ENCODE results near the gene SLC66A2.

Gene SLC66A2

GRCh38 chr18:79919089-79919488 lies 32.4 kb downstream of the SLC66A2 start:
- DNase-seq (ENCODE audit: low read depth) = no peak

GRCh38 chr18:79918615-79919011 lies 32.8 kb downstream of the SLC66A2 start:
- DNase-seq (ENCODE audit: low read depth) = no peak

GRCh38 chr18:79917853-79918614 lies 33.4 kb downstream of the SLC66A2 start:
- no peak for DNase-seq (ENCODE audit: low read depth)

- DNase-seq (ENCODE audit: low read depth) = no peak
Observed at GRCh38 chr18:79917169-79917852, 34.1 kb downstream of the SLC66A2 start.

- no peak for DNase-seq (ENCODE audit: low read depth)
Observed at GRCh38 chr18:79916546-79917168, 34.8 kb downstream of the SLC66A2 start.

GRCh38 chr18:79916128-79916494 lies 35.3 kb downstream of the SLC66A2 start:
- no peak for DNase-seq (ENCODE audit: low read depth)

GRCh38 chr18:79915161-79916127 lies 36.0 kb downstream of the SLC66A2 start:
- no peak for DNase-seq (ENCODE audit: low read depth)

- DNase-seq (ENCODE audit: low read depth) = no peak
Observed at GRCh38 chr18:79914614-79915160, 36.8 kb downstream of the SLC66A2 start.

GRCh38 chr18:79912994-79913831 lies 38.2 kb downstream of the SLC66A2 start:
- DNase-seq (ENCODE audit: low read depth) = no peak

GRCh38 chr18:79912409-79912991 lies 39.0 kb downstream of the SLC66A2 start:
- DNase-seq (ENCODE audit: low read depth) = peak; percentile 10

GRCh38 chr18:79911344-79912270 lies 39.8 kb downstream of the SLC66A2 start:
- no peak for DNase-seq (ENCODE audit: low read depth)

GRCh38 chr18:79910563-79911343 lies 40.7 kb downstream of the SLC66A2 start:
- no peak for DNase-seq (ENCODE audit: low read depth)

- DNase-seq (ENCODE audit: low read depth) = no peak
Observed at GRCh38 chr18:79906706-79907105, 44.7 kb downstream of the SLC66A2 start.

GRCh38 chr18:79905993-79906392 lies 45.5 kb downstream of the SLC66A2 start:
- DNase-seq (ENCODE audit: low read depth) = no peak

- DNase-seq (ENCODE audit: low read depth) = no peak
Observed at GRCh38 chr18:79905389-79905911, 46.0 kb downstream of the SLC66A2 start.

GRCh38 chr18:79904357-79905147 lies 46.9 kb downstream of the SLC66A2 start:
- no peak for DNase-seq (ENCODE audit: low read depth)

GRCh38 chr18:79903787-79904356 lies 47.6 kb downstream of the SLC66A2 start:
- DNase-seq (ENCODE audit: low read depth) = no peak

All from stimulated activated CD8-positive, alpha-beta memory T cell treated with anti-CD3 and anti-CD28 coated beads, Interleukin-4, amount 100 ng/mL, for 24 hours (primary cell).